ENCODE data around the gene CCDC183. TPM values are rescaled to one million over a fixed set of nuclear protein-coding genes. Genes with fewer than 3 reads are reported as not detected.

The CCDC183 gene
- total RNA-seq, 1 donor from 2014 or later = under 0.01 TPM

DNA sequence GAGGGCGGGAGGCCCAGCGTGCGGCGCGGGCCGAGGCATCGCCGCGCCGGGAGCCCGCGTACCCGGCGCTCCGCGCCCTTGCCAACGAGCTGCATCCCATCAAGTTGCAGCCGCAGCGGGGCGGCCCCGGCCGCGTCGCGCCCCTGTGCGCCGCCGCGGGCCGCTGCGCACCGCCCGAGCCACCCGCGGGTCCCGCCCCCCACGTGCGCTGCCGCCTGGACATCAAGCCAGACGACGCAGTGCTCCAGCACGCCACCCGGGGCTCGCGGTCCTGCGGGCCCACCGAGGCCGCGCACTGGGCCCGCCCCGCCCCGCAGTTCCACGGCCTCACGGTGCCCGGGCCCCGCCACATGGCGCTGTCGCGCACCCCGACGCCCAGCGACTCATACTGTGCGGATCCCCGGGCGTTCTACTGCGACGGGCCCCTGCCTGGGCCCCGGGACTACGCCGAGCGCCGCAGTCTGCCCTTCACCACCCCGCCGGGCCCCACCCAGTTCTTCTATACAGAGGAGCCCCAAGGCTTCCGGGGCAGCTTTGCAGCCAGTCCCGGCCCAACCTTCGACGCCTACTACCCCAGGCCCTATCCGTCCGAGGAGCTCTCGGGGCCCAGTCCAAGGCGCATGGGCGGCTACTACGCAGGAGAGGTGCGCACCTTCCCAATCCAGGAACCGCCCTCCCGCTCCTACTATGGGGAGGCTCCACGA lies 48.8 kb downstream of the CCDC183 start:
- H3K27me3 ChIP-seq (ENCODE audit: control insufficient read depth, insufficient read depth, low read length) = peaks cover 7% of the 10 kb centered on the region

GRCh38 chr9:136845465-136846260 lies 49.5 kb downstream of the CCDC183 start:
- DNase-seq (ENCODE audit: low read depth) (no peak), FAIRE-seq (no peak)
- peaks cover 7% of the 10 kb centered on the region for H3K27me3 ChIP-seq (ENCODE audit: control insufficient read depth, insufficient read depth, low read length)
- TF ChIP-seq, protein P1, sequence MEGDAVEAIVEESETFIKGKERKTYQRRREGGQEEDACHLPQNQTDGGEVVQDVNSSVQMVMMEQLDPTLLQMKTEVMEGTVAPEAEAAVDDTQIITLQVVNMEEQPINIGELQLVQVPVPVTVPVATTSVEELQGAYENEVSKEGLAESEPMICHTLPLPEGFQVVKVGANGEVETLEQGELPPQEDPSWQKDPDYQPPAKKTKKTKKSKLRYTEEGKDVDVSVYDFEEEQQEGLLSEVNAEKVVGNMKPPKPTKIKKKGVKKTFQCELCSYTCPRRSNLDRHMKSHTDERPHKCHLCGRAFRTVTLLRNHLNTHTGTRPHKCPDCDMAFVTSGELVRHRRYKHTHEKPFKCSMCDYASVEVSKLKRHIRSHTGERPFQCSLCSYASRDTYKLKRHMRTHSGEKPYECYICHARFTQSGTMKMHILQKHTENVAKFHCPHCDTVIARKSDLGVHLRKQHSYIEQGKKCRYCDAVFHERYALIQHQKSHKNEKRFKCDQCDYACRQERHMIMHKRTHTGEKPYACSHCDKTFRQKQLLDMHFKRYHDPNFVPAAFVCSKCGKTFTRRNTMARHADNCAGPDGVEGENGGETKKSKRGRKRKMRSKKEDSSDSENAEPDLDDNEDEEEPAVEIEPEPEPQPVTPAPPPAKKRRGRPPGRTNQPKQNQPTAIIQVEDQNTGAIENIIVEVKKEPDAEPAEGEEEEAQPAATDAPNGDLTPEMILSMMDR (IDR thresholded peaks at IDR 0.05; ENCODE audit: insufficient read depth, low read length, severe bottlenecking) = no peak
- H3K4me3 ChIP-seq (ENCODE audit: low read depth, low read length) = peak overlapping the region; percentile 14
- H3K36me3 ChIP-seq (ENCODE audit: control insufficient read depth, insufficient read depth, low read length) = peaks cover 6% of the 10 kb centered on the region

More for the DNA sequence above, 48.8 kb downstream of the CCDC183 start:
- FAIRE-seq (no peak), DNase-seq (ENCODE audit: low read depth) (no peak)
- no peak overlapping the region for H3K4me3 ChIP-seq (ENCODE audit: low read depth, low read length)
- H3K36me3 ChIP-seq (ENCODE audit: control insufficient read depth, insufficient read depth, low read length) = no peaks in the 10 kb centered on the region
- TF ChIP-seq, protein P1 (IDR thresholded peaks at IDR 0.05; ENCODE audit: insufficient read depth, low read length, severe bottlenecking) = no peak

DNA sequence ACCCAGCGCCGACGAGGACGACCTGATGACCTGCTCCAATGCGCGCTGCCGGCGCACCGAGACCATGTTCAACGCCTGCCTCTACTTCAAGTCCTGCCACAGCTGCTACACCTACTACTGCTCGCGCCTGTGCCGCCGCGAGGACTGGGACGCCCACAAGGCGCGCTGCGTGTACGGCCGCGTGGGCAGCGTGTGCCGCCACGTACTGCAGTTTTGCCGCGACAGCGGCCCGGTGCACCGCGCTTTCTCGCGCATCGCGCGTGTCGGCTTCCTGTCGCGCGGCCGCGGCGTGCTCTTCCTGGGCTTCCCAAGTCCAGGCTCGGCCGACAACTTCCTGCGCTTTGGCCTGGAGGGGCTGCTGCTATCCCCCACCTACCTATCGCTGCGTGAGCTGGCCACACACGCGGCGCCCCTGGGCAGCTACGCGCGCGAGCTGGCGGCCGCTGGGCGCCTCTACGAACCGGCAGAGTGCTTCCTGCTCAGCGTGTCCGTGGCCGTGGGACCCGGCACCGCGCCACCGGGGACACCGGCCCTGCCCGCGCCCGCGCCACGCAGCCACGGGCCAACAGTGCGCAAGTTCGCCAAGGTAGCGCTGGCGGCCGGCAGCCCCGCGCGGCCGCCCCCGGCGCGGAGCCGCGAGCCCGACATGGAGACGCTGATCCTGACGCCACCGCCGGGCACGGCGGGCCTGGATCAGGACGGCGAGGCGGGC lies 50.4 kb downstream of the CCDC183 start:
- Histone ChIP-seq H3K27me3 (ENCODE audit: control insufficient read depth, insufficient read depth, low read length) (peaks cover 7% of the 10 kb centered on the region), H3K36me3 (ENCODE audit: control insufficient read depth, insufficient read depth, low read length) (peaks cover 10% of the 10 kb centered on the region), H3K4me3 (ENCODE audit: low read depth, low read length) (peak overlapping the region; percentile 80)
- DNase-seq (ENCODE audit: low read depth) (no peak), FAIRE-seq (no peak)
- TF ChIP-seq, protein P1 (IDR thresholded peaks at IDR 0.05; ENCODE audit: insufficient read depth, low read length, severe bottlenecking) = no peak

GRCh38 chr9:136847088-136847825 lies 51.1 kb downstream of the CCDC183 start:
- peaks cover 10% of the 10 kb centered on the region for H3K36me3 ChIP-seq (ENCODE audit: control insufficient read depth, insufficient read depth, low read length)
- peaks cover 7% of the 10 kb centered on the region for H3K27me3 ChIP-seq (ENCODE audit: control insufficient read depth, insufficient read depth, low read length)
- FAIRE-seq (no peak), DNase-seq (ENCODE audit: low read depth) (peak; percentile 44)
- peak overlapping the region; percentile 80 for H3K4me3 ChIP-seq (ENCODE audit: low read depth, low read length)
- TF ChIP-seq, protein P1 (IDR thresholded peaks at IDR 0.05; ENCODE audit: insufficient read depth, low read length, severe bottlenecking) = no peak

- peaks cover 7% of the 10 kb centered on the region for H3K27me3 ChIP-seq (ENCODE audit: control insufficient read depth, insufficient read depth, low read length)
- H3K36me3 ChIP-seq (ENCODE audit: control insufficient read depth, insufficient read depth, low read length) = peaks cover 10% of the 10 kb centered on the region
- H3K4me3 ChIP-seq (ENCODE audit: low read depth, low read length) = peak overlapping the region; percentile 80
- FAIRE-seq (no peak), DNase-seq (ENCODE audit: low read depth) (peak; percentile 61)
- TF ChIP-seq, protein P1 (IDR thresholded peaks at IDR 0.05; ENCODE audit: insufficient read depth, low read length, severe bottlenecking) = no peak
Measured at GRCh38 chr9:136847826-136848392, 51.8 kb downstream of the CCDC183 start.
